CD14-positive monocyte (primary cell): ENCODE data around the gene ZRANB3. TPM values are rescaled to one million over a fixed set of nuclear protein-coding genes. Genes with fewer than 3 reads are reported as not detected.

Experiments used
- DNase-seq, 3 donors: peaks; one replicate each; pipeline ENCODE4 v3.0.0-alpha.2; 2011 to 2022
- H2AFZ ChIP-seq: 2 replicates; pipeline ENCODE4 v1.6.0; 2012; ENCODE audit warnings: mild to moderate bottlenecking, low read depth, low read length, inconsistent platforms; ENCODE audit not compliant: insufficient read depth, poor library complexity, severe bottlenecking
- H3K27ac ChIP-seq, 2 donors: 1 replicate in 1 of 2; 2 replicates in 1 of 2; pipeline ENCODE4 v1.5.1; 2012 to 2013; ENCODE audit warnings: low read length in 2 of 2, control low read depth in 1 of 2, inconsistent platforms in 1 of 2, low read depth in 1 of 2, mild to moderate bottlenecking in 1 of 2
- H3K27me3 ChIP-seq, 2 donors: one replicate each; pipeline versions ENCODE4 v1.6.0 to v1.6.1; 2011 to 2013; ENCODE audit warnings: low read length in 2 of 2; ENCODE audit not compliant: control insufficient read depth in 2 of 2, insufficient read depth in 2 of 2
- H3K36me3 ChIP-seq, 2 donors: replicated peaks in 1 of 2; 1 replicate in 1 of 2; 2 replicates in 1 of 2; pipeline versions ENCODE4 v1.5.1 to v1.6.1; 2012 to 2013; ENCODE audit warnings: low read length in 2 of 2, control low read depth in 1 of 2, inconsistent platforms in 1 of 2, mild to moderate bottlenecking in 1 of 2; ENCODE audit not compliant: insufficient read depth in 2 of 2, control insufficient read depth in 1 of 2
- H3K4me1 ChIP-seq, 2 donors: 1 replicate in 1 of 2; 2 replicates in 1 of 2; pipeline versions ENCODE4 v1.5.1 to v1.6.1; 2012 to 2013; ENCODE audit warnings: low read length in 2 of 2, control low read depth in 1 of 2, inconsistent platforms in 1 of 2, mild to moderate bottlenecking in 1 of 2, moderate library complexity in 1 of 2; ENCODE audit not compliant: insufficient read depth in 2 of 2, control insufficient read depth in 1 of 2
- H3K4me2 ChIP-seq: replicated peaks from 2 replicates; pipeline ENCODE3; 2012; ENCODE audit warnings: low read length, moderate library complexity, mild to moderate bottlenecking; ENCODE audit not compliant: poor library complexity, severe bottlenecking; ENCODE audit errors: extremely low read depth
- H3K4me3 ChIP-seq, 3 experiments: fragments of 200-600 bp in 1 of 3; sonication (generic) in 1 of 3; replicated peaks in 1 of 3; 1 replicate in 2 of 3; 2 replicates in 1 of 3; pipeline ENCODE4 v1.5.1; 2011 to 2013; ENCODE audit warnings: low read length in 3 of 3, mild to moderate bottlenecking in 3 of 3, control low read depth in 2 of 3, low read depth in 2 of 3, inconsistent platforms in 1 of 3, moderate library complexity in 1 of 3
- H3K79me2 ChIP-seq: 2 replicates; pipeline ENCODE4 v1.6.0; 2012; ENCODE audit warnings: mild to moderate bottlenecking, control low read depth, inconsistent platforms, low read length, moderate library complexity; ENCODE audit not compliant: insufficient read depth
- H3K9ac ChIP-seq: 2 replicates; pipeline ENCODE4 v1.6.0; 2017; ENCODE audit warnings: low read length, mild to moderate bottlenecking; ENCODE audit not compliant: insufficient read depth, poor library complexity, severe bottlenecking
- H3K9me3 ChIP-seq, 2 donors: replicated peaks in 1 of 2; 1 replicate in 1 of 2; 2 replicates in 1 of 2; pipeline versions ENCODE4 v1.5.1 to v1.6.1; 2012 to 2013; ENCODE audit warnings: low read length in 2 of 2, control low read depth in 1 of 2; ENCODE audit not compliant: control insufficient read depth in 1 of 2, insufficient read depth in 1 of 2
- H4K20me1 ChIP-seq: 2 replicates; pipeline ENCODE4 v1.6.0; 2012; ENCODE audit warnings: mild to moderate bottlenecking, low read length, control low read depth, moderate library complexity; ENCODE audit not compliant: insufficient read depth
- H3K27ac Mint-ChIP-seq, 7 donors: one replicate each; pipeline ENCODE4 v1.8.0; 2020; ENCODE audit warnings: mild to moderate bottlenecking in 7 of 7, mixed read lengths in 7 of 7, moderate library complexity in 6 of 7, inconsistent platforms in 2 of 7
- H3K27me3 Mint-ChIP-seq, 3 donors: one replicate each; pipeline ENCODE4 v1.8.0; 2021 to 2022; ENCODE audit warnings: low read depth in 3 of 3, mild to moderate bottlenecking in 3 of 3, mixed read lengths in 3 of 3, moderate library complexity in 3 of 3, inconsistent platforms in 1 of 3
- H3K36me3 Mint-ChIP-seq, 2 donors: one replicate each; pipeline ENCODE4 v1.8.0; 2020; ENCODE audit warnings: mixed read lengths in 2 of 2, inconsistent platforms in 1 of 2, mild to moderate bottlenecking in 1 of 2
- H3K4me1 Mint-ChIP-seq: one replicate; pipeline ENCODE4 v1.8.0; 2020; ENCODE audit warnings: mild to moderate bottlenecking, mixed read lengths
- H3K4me3 Mint-ChIP-seq, 2 donors: one replicate each; pipeline ENCODE4 v1.8.0; 2020; ENCODE audit warnings: mild to moderate bottlenecking in 2 of 2, mixed read lengths in 2 of 2, moderate library complexity in 1 of 2
- H3K9me3 Mint-ChIP-seq, 7 donors: one replicate each; pipeline ENCODE4 v1.8.0; 2020 to 2022; ENCODE audit warnings: mixed read lengths in 7 of 7, mild to moderate bottlenecking in 6 of 7, moderate library complexity in 6 of 7, inconsistent platforms in 2 of 7
- WGBS: methylation state at CpG from one replicate; pipeline ENCODE4 v1.1.5; 2013; ENCODE audit warnings: missing lambda C conversion rate; ENCODE audit not compliant: insufficient coverage; 5-methylcytosine and 5-hydroxymethylcytosine counted together
- intact Hi-C, 2 donors: fragments of 100-400 bp; cut with micrococcal nuclease; formaldehyde crosslinking; loops; one replicate each; pipeline versions ENCODE4 v1.15.0 to v1.15.1; 2023
- polyA plus RNA-seq, 3 donors: library from polyadenylated mRNA; depleted of rRNA in 1 of 3; unstranded in 2 of 3; stranded (reverse) in 1 of 3; fragments of 300-500 nt in 2 of 3; fragments of >200 nt in 1 of 3; fragmentation: Illumina TruSeq in 2 of 3; gene quantifications; 1 replicate in 2 of 3; 2 replicates in 1 of 3; pipeline ENCODE4 v1.2.3, GENCODE V29; 2012 to 2021
- TF ChIP-seq, protein P1 (sequence below): fragments of 200-600 bp; IDR thresholded peaks from one replicate; pipeline ENCODE4 v1.8.0; 2022; ENCODE audit warnings: antibody characterized with exemption, mild to moderate bottlenecking

ZRANB3 gene
- polyA plus RNA-seq, 3 donors: 0.47 to 3.5 (median 0.64) TPM

DNA sequence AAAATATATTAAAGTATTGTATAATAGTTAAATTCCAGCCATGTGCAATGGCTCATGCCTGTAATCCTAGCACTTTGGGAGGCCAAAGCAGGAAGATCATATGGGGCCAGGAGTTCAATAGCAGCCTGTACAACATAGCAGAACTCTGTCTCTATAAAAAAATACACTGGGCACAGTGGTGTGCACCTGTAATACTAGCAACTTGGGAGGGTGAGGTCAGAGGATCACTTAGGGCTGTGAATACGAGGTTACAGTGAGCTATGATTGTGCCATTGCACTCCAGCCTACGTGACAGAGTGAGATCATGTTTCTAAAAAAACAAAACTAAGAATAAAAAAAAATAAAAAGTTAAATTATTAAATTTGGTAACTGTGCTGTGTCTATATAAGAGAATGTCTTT, 36.1 kb downstream of the ZRANB3 start:
- Mint-ChIP-seq H3K27me3 (no peaks in the 10 kb centered on the region), H3K9me3 (peaks cover 12 to 30% (median 22%) of the 10 kb centered on the region in 7 donors), H3K36me3 (peaks cover 0 to 12% of the 10 kb centered on the region in 2 donors), H3K4me3 (no peak overlapping the region), H3K27ac (no peak overlapping the region), H3K4me1 (peaks cover 10% of the 10 kb centered on the region)
- Histone ChIP-seq H3K4me3 (no peak overlapping the region), H3K36me3 (peaks cover under 1 to 7% of the 10 kb centered on the region in 2 donors), H2AFZ (no peak overlapping the region), H3K4me2 (no peak overlapping the region), H3K9me3 (peaks cover 18 to 20% of the 10 kb centered on the region in 2 donors), H3K27ac (no peak overlapping the region), H3K27me3 (no peaks in the 10 kb centered on the region), H3K4me1 (no peaks in the 10 kb centered on the region), H3K9ac (no peak overlapping the region), H3K79me2 (no peaks in the 10 kb centered on the region), H4K20me1 (no peaks in the 10 kb centered on the region)
- no peak for DNase-seq
- WGBS: no CpG with 5 or more reads among the region's 2 CpGs
- TF ChIP-seq, protein P1, sequence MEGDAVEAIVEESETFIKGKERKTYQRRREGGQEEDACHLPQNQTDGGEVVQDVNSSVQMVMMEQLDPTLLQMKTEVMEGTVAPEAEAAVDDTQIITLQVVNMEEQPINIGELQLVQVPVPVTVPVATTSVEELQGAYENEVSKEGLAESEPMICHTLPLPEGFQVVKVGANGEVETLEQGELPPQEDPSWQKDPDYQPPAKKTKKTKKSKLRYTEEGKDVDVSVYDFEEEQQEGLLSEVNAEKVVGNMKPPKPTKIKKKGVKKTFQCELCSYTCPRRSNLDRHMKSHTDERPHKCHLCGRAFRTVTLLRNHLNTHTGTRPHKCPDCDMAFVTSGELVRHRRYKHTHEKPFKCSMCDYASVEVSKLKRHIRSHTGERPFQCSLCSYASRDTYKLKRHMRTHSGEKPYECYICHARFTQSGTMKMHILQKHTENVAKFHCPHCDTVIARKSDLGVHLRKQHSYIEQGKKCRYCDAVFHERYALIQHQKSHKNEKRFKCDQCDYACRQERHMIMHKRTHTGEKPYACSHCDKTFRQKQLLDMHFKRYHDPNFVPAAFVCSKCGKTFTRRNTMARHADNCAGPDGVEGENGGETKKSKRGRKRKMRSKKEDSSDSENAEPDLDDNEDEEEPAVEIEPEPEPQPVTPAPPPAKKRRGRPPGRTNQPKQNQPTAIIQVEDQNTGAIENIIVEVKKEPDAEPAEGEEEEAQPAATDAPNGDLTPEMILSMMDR: no peak
- intact Hi-C loops: no loop called here

DNA sequence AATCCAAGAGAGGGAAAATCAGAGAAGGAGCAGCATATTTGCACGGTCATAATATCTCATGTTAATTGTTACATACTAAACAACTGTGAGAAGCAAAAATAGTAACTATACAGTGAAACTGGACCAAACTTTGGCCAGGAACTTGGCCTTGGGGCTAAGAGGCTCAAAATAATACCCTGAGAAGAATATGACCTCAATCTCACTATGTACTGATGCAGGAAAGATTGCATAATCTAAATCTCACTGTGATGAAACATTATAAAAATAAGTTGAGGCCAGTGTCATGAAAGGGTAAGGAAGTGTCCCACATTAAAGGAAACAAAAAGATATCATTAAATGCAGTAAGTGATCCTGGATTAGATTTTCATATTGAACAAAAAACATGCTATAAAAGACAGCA, 36.5 kb downstream of the ZRANB3 start:
- H3K27me3 Mint-ChIP-seq: no peaks in the 10 kb centered on the region
- no peak for DNase-seq

More for the DNA sequence above, 36.5 kb downstream of the ZRANB3 start:
- Histone ChIP-seq H3K4me2 (no peak overlapping the region), H3K9ac (no peak overlapping the region), H3K9me3 (peaks cover 14 to 20% of the 10 kb centered on the region in 2 donors), H4K20me1 (no peaks in the 10 kb centered on the region), H3K27ac (no peak overlapping the region), H3K4me3 (no peak overlapping the region), H3K79me2 (no peaks in the 10 kb centered on the region), H3K36me3 (peaks cover 0 to 2% of the 10 kb centered on the region in 2 donors), H2AFZ (no peak overlapping the region), H3K27me3 (no peaks in the 10 kb centered on the region), H3K4me1 (no peaks in the 10 kb centered on the region)
- Mint-ChIP-seq H3K4me1 (peaks cover 10% of the 10 kb centered on the region), H3K36me3 (peaks cover 0 to 14% of the 10 kb centered on the region in 2 donors), H3K4me3 (no peak overlapping the region), H3K27ac (peak overlapping the region in 1 of 7 donors; percentile 37), H3K9me3 (peaks cover 11 to 27% (median 21%) of the 10 kb centered on the region in 7 donors)
- WGBS: no CpG with 5 or more reads among the region's 1 CpG
- TF ChIP-seq, protein P1: no peak
- intact Hi-C loops: no loop called here
